Smooth muscle cell (in vitro differentiated cells): ENCODE results near the gene ISX. TPM values are rescaled to one million over a fixed set of nuclear protein-coding genes. Genes with fewer than 3 reads are reported as not detected.
"Not testable (repeated sequence)": the region's sequence is repeated elsewhere in the genome, so short reads cannot be mapped to it uniquely, and the experiment has no call there.

Experiments used
- DNase-seq: peaks from one replicate; lab custom pipeline; 2025; ENCODE audit not compliant: unreplicated experiment; lab: John Stamatoyannopoulos, UW
- H2AFZ ChIP-seq: fragments of 200-600 bp; sonication (generic); 2 replicates; pipeline ENCODE4 v1.6.0; 2016; ENCODE audit warnings: antibody characterized with exemption, low read depth, mild to moderate bottlenecking
- H3F3A ChIP-seq: fragments of 200-600 bp; sonication (generic); 2 replicates; pipeline ENCODE4 v1.6.0; 2017; ENCODE audit warnings: antibody characterized with exemption, low read depth
- H3K27ac ChIP-seq: fragments of 200-600 bp; sonication (generic); 2 replicates; pipeline ENCODE4 v1.5.1; 2016; ENCODE audit warnings: low read depth, mild to moderate bottlenecking
- H3K27me3 ChIP-seq: fragments of 200-600 bp; sonication (generic); 2 replicates; pipeline ENCODE4 v1.6.1; 2016; ENCODE audit warnings: low read depth, mild to moderate bottlenecking
- H3K36me3 ChIP-seq: fragments of 200-600 bp; sonication (generic); 2 replicates; pipeline ENCODE4 v1.5.1; 2016; ENCODE audit warnings: low read depth
- H3K4me1 ChIP-seq: fragments of 200-600 bp; sonication (generic); 2 replicates; pipeline ENCODE4 v1.5.1; 2016; ENCODE audit warnings: low read depth
- H3K4me2 ChIP-seq: fragments of 200-600 bp; sonication (generic); 2 replicates; pipeline ENCODE4 v1.6.0; 2016; ENCODE audit warnings: mild to moderate bottlenecking
- H3K4me3 ChIP-seq: fragments of 200-600 bp; sonication (generic); 2 replicates; pipeline ENCODE4 v1.5.1; 2016; ENCODE audit warnings: mild to moderate bottlenecking
- H3K79me2 ChIP-seq: fragments of 200-600 bp; sonication (generic); 2 replicates; pipeline ENCODE4 v1.6.0; 2016; ENCODE audit warnings: low read depth, mild to moderate bottlenecking
- H3K9ac ChIP-seq: fragments of 200-600 bp; sonication (generic); 2 replicates; pipeline ENCODE4 v1.6.0; 2016; ENCODE audit warnings: low read depth
- H3K9me3 ChIP-seq: fragments of 200-600 bp; sonication (generic); replicated peaks from 2 replicates; pipeline ENCODE4 v1.5.1; 2016; ENCODE audit warnings: low read depth
- H4K20me1 ChIP-seq: fragments of 200-600 bp; sonication (generic); 2 replicates; pipeline ENCODE4 v1.6.0; 2016; ENCODE audit warnings: low read depth
- CTCF ChIP-seq: fragments of 200-600 bp; sonication (generic); IDR thresholded peaks from 2 replicates; pipeline ENCODE4 v1.5.1; 2017; ENCODE audit warnings: borderline replicate concordance, mild to moderate bottlenecking, antibody characterized with exemption; ENCODE audit not compliant: insufficient read depth, poor library complexity, severe bottlenecking
- WGBS: methylation state at CpG from one replicate; pipeline ENCODE4 v1.1.7; 2016; ENCODE audit warnings: low lambda C conversion rate; 5-methylcytosine and 5-hydroxymethylcytosine counted together
- polyA plus RNA-seq: library from polyadenylated mRNA; unstranded; fragments of >200 nt; fragmentation: Nextera tagmentation; extraction: Ambion mirVana; gene quantifications from 2 replicates; pipeline ENCODE4 v1.2.1, GENCODE V29; 2016
- total RNA-seq: library from RNA; depleted of rRNA; stranded (reverse); fragments of >200 nt; gene quantifications from 2 replicates; pipeline ENCODE4 v1.2.3, GENCODE V29; 2014

Gene ISX
- total and polyA plus RNA-seq, 2 experiments from 2014 or later = not detected

GRCh38 chr22:35021161-35021560, 44.8 kb upstream of the ISX start:
- H3K4me2 ChIP-seq = no peak overlapping the region
- no peaks in the 10 kb centered on the region for H3F3A ChIP-seq
- no peaks in the 10 kb centered on the region for H3K36me3 ChIP-seq
- no peaks in the 10 kb centered on the region for H3K9me3 ChIP-seq
- H3K27me3 ChIP-seq = peaks cover 8% of the 10 kb centered on the region
- no peak overlapping the region for H3K4me3 ChIP-seq
- TF ChIP-seq CTCF = no peak
- H3K4me1 ChIP-seq = no peaks in the 10 kb centered on the region
- H4K20me1 ChIP-seq = no peaks in the 10 kb centered on the region
- WGBS = 81% methylated on average over 7 of the region's 7 CpGs
- H3K9ac ChIP-seq = no peak overlapping the region
- no peak overlapping the region for H2AFZ ChIP-seq
- no peak overlapping the region for H3K27ac ChIP-seq
- H3K79me2 ChIP-seq = no peaks in the 10 kb centered on the region
- DNase-seq = no peak

GRCh38 chr22:35022291-35022690, 43.7 kb upstream of the ISX start:
- H3K27ac ChIP-seq = no peak overlapping the region
- H3K9ac ChIP-seq = no peak overlapping the region
- H3K9me3 ChIP-seq = no peaks in the 10 kb centered on the region
- no peak for DNase-seq
- no peak overlapping the region for H3K4me3 ChIP-seq
- no peak for TF ChIP-seq CTCF
- H3K4me2 ChIP-seq = no peak overlapping the region
- WGBS = 95% methylated on average over 5 of the region's 5 CpGs
- H3K79me2 ChIP-seq = no peaks in the 10 kb centered on the region
- no peaks in the 10 kb centered on the region for H4K20me1 ChIP-seq
- H3F3A ChIP-seq = no peaks in the 10 kb centered on the region
- no peaks in the 10 kb centered on the region for H3K36me3 ChIP-seq
- peaks cover 8% of the 10 kb centered on the region for H3K27me3 ChIP-seq
- no peak overlapping the region for H2AFZ ChIP-seq
- H3K4me1 ChIP-seq = no peaks in the 10 kb centered on the region

GRCh38 chr22:35023692-35024363, 42.1 kb upstream of the ISX start:
- no peak overlapping the region for H2AFZ ChIP-seq
- no peak overlapping the region for H3K9ac ChIP-seq
- H3K4me3 ChIP-seq = no peak overlapping the region
- H3K4me1 ChIP-seq = no peaks in the 10 kb centered on the region
- H4K20me1 ChIP-seq = no peaks in the 10 kb centered on the region
- H3K27ac ChIP-seq = no peak overlapping the region
- peak; percentile 42 for DNase-seq
- no peaks in the 10 kb centered on the region for H3K36me3 ChIP-seq
- 21% methylated on average over 25 of the region's 25 CpGs for WGBS
- peaks cover 5% of the 10 kb centered on the region for H3K27me3 ChIP-seq
- TF ChIP-seq CTCF = peak; percentile 99
- no peaks in the 10 kb centered on the region for H3K9me3 ChIP-seq
- no peak overlapping the region for H3K4me2 ChIP-seq
- H3K79me2 ChIP-seq = no peaks in the 10 kb centered on the region
- H3F3A ChIP-seq = no peaks in the 10 kb centered on the region

GRCh38 chr22:35024364-35024692, 41.6 kb upstream of the ISX start:
- WGBS = 46% methylated on average over 16 of the region's 16 CpGs

GRCh38 chr22:35030112-35030511, 35.8 kb upstream of the ISX start:
- H3K4me2 ChIP-seq, H3K36me3 ChIP-seq, H3K9ac ChIP-seq, DNase-seq, H2AFZ ChIP-seq, H3K9me3 ChIP-seq, H3K4me3 ChIP-seq, H3K27me3 ChIP-seq, H3F3A ChIP-seq, H3K79me2 ChIP-seq, H3K27ac ChIP-seq, H3K4me1 ChIP-seq, H4K20me1 ChIP-seq: not testable (repeated sequence)
- WGBS = 90% methylated on average over 5 of the region's 5 CpGs

More at GRCh38 chr22:35024364-35024692, 41.6 kb upstream of the ISX start:
- Histone ChIP-seq H3K4me1 (no peaks in the 10 kb centered on the region), H3K9ac (no peak overlapping the region), H3K27me3 (no peaks in the 10 kb centered on the region), H3F3A (no peaks in the 10 kb centered on the region), H3K4me3 (no peak overlapping the region), H3K9me3 (no peaks in the 10 kb centered on the region), H3K4me2 (no peak overlapping the region), H3K27ac (no peak overlapping the region), H4K20me1 (no peaks in the 10 kb centered on the region), H3K79me2 (no peaks in the 10 kb centered on the region), H2AFZ (no peak overlapping the region), H3K36me3 (no peaks in the 10 kb centered on the region)
- DNase-seq = no peak
- TF ChIP-seq CTCF = no peak
